DND-41 (cell line): Measurements from ENCODE around the gene FGF8.

ENCODE experiments used
- CTCF ChIP-seq: IDR thresholded peaks from 2 replicates; pipeline ENCODE4 v1.5.1; 2012; ENCODE audit warnings: borderline replicate concordance, low read length, moderate library complexity, mild to moderate bottlenecking; ENCODE audit not compliant: poor library complexity, severe bottlenecking; ENCODE audit errors: extremely low read depth
- EZH2 ChIP-seq: IDR thresholded peaks from 3 replicates; pipeline ENCODE4 v1.6.1; 2012; ENCODE audit warnings: borderline replicate concordance, low read depth, mild to moderate bottlenecking, moderate library complexity, low read length, inconsistent platforms; ENCODE audit not compliant: severe bottlenecking

DNA sequence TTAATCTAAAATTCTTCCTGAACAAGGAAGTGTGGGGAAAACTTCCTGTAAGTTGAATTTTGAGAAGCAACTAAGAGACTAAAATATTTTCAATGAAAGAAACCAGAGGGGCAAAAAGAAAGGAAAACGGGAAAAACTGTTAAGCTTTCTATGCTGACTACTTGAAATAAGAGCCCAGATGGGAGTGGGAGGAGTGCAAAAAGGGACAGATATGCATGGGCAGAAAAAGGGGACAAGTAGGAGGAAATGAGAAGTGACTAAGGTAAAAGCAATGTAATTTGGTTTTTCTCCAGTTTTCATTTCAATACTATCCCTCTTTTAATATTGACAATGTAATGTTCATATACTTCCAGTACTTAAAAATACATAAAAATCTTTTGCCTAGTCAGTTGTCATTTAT is 31.2 kb upstream of the FGF8 start:
- TF ChIP-seq EZH2 (no peak), CTCF (no peak)
